GM21528 (cell line): ENCODE measurements around the gene KIAA1671.

Experiments
- ATAC-seq: cut with Tn5 transposase; IDR thresholded peaks from one replicate; pipeline ENCODE4 v1.9.1; 2021; ENCODE audit warnings: mild to moderate bottlenecking, moderate library complexity; ENCODE audit not compliant: unreplicated experiment, low FRiP score

Gene KIAA1671

GRCh38 chr22:25134451-25134850 lies 181.9 kb downstream of the KIAA1671 start:
- no peak for ATAC-seq

- ATAC-seq = no peak
Measured at GRCh38 chr22:25136953-25137576, 184.5 kb downstream of the KIAA1671 start.

GRCh38 chr22:25137577-25138525 lies 185.3 kb downstream of the KIAA1671 start:
- ATAC-seq = no peak

GRCh38 chr22:25139062-25139461 lies 186.5 kb downstream of the KIAA1671 start:
- ATAC-seq = no peak

- no peak for ATAC-seq
Measured at GRCh38 chr22:25142102-25142501, 189.6 kb downstream of the KIAA1671 start.

- ATAC-seq = no peak
Measured at GRCh38 chr22:25143156-25144076, 190.9 kb downstream of the KIAA1671 start.

GRCh38 chr22:25144522-25144921 lies 192.0 kb downstream of the KIAA1671 start:
- ATAC-seq = no peak

- ATAC-seq = no peak
Measured at GRCh38 chr22:25146307-25146706, 193.8 kb downstream of the KIAA1671 start.

GRCh38 chr22:25146906-25147641 lies 194.6 kb downstream of the KIAA1671 start:
- ATAC-seq = no peak

GRCh38 chr22:25147642-25147928 lies 195.1 kb downstream of the KIAA1671 start:
- ATAC-seq = no peak

GRCh38 chr22:25148149-25148691 lies 195.7 kb downstream of the KIAA1671 start:
- ATAC-seq = no peak

- ATAC-seq = no peak
Measured at GRCh38 chr22:25149014-25149413, 196.5 kb downstream of the KIAA1671 start.

GRCh38 chr22:25153961-25154666 lies 201.6 kb downstream of the KIAA1671 start:
- no peak for ATAC-seq

- ATAC-seq = no peak
Measured at GRCh38 chr22:25154667-25154999, 202.1 kb downstream of the KIAA1671 start.

GRCh38 chr22:25156736-25157135 lies 204.2 kb downstream of the KIAA1671 start:
- ATAC-seq = no peak

- ATAC-seq = no peak
Measured at GRCh38 chr22:25159028-25159427, 206.5 kb downstream of the KIAA1671 start.

- no peak for ATAC-seq
Measured at GRCh38 chr22:25160120-25160996, 207.8 kb downstream of the KIAA1671 start.
